GM19328 (cell line): ENCODE measurements around the gene GPR26.

Experiments
- ATAC-seq: cut with Tn5 transposase; IDR thresholded peaks from one replicate; pipeline ENCODE4 v1.9.1; 2021; ENCODE audit warnings: mild to moderate bottlenecking, moderate library complexity; ENCODE audit not compliant: unreplicated experiment

The GPR26 gene

DNA sequence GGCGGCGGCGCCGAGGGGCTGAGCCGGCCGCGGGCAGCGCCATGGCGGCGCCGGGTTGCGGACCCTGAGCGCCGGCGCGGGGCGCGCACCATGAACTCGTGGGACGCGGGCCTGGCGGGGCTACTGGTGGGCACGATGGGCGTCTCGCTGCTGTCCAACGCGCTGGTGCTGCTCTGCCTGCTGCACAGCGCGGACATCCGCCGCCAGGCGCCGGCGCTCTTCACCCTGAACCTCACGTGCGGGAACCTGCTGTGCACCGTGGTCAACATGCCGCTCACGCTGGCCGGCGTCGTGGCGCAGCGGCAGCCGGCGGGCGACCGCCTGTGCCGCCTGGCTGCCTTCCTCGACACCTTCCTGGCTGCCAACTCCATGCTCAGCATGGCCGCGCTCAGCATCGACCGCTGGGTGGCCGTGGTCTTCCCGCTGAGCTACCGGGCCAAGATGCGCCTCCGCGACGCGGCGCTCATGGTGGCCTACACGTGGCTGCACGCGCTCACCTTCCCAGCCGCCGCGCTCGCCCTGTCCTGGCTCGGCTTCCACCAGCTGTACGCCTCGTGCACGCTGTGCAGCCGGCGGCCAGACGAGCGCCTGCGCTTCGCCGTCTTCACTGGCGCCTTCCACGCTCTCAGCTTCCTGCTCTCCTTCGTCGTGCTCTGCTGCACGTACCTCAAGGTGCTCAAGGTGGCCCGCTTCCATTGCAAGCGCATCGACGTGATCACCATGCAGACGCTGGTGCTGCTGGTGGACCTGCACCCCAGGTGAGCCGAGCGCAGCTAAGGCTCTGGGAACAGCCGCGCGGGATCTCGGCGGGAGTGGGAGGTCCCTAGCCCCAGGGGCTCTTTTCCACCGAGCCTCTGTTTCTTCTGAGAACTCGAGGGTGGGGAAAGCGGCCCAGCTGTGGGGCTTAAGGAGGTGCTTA, at the start of gene GPR26:
Gene GPR26 (plus strand): TSS at position 38 of the 919 bp plus-strand sequence. CDS start 53 bp downstream, at position 91.
- ATAC-seq, result no peak

GRCh38 chr10:123618224-123618623, 47.9 kb upstream of the GPR26 start:
- ATAC-seq, result no peak

GRCh38 chr10:123619067-123619855, 46.9 kb upstream of the GPR26 start:
- ATAC-seq, result no peak

GRCh38 chr10:123620621-123621020, 45.5 kb upstream of the GPR26 start:
- ATAC-seq, result no peak

GRCh38 chr10:123621492-123621891, 44.7 kb upstream of the GPR26 start:
- ATAC-seq, result no peak

DNA sequence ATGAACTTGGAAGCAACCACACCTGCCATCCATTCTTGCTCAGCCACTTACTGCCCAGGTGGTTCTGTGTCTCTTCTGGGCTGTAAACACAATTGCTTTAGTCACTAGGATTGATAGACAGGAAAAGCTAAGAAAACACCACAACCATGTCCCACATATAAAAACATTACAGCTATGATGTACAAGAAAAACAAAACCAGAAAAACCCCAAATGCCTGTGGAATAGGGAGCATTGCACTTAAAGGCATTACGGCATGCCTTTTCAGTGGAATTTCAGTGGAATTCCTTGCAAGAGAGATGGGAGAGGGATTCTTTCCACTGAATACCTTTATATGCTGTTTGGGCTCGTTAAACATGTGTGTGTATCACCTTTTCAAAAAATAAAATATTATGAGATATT, 44.2 kb upstream of the GPR26 start:
- no peak for ATAC-seq

- ATAC-seq, result no peak
These were observed 43.8 kb upstream of the GPR26 start for GRCh38 chr10:123622381-123622780.

DNA sequence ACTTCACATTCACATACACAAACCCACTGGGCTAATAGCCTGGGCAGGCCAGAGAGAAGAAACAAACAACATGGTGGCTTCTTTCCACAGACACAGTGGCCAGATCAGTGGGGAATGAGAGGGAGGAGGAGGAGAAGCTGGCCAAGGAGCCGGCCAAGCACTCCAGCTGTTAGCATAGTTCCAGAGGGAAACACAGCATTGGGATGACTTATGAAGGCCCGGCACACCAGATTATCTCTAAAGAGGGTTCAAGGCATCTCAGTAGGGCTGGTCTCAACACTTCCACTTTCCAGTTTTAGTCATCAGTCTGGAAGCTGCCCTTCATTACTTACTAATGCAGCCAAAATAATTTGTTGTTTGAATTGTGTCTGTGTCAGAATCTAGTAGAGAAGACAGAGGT, 42.1 kb upstream of the GPR26 start:
- no peak for ATAC-seq

DNA sequence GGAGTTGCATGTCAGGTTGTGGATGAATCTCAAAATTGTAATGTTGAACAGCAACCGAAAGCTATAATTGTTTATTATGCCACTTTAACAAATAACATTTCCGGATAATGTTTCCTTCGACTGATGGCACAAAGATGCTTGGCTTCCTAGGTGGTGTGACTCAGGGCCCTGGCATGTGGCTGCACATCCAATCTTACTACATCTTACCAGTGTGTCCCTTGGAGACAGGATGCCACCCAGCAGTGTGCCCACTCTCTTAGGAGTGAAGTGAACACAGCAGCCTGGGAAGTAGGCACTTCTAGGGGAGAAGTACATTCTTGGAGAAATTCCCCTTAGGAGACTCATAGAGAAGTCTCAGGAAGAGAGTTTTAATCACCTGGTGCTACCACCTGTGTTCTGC, 33.0 kb upstream of the GPR26 start:
- ATAC-seq, result no peak

- no peak for ATAC-seq
These were observed 32.5 kb upstream of the GPR26 start for GRCh38 chr10:123633636-123634035.

- ATAC-seq, result no peak
These were observed 31.9 kb upstream of the GPR26 start for GRCh38 chr10:123634221-123634620.

- no peak for ATAC-seq
These were observed 31.0 kb upstream of the GPR26 start for GRCh38 chr10:123635131-123635530.

- ATAC-seq, result no peak
These were observed 30.4 kb upstream of the GPR26 start for GRCh38 chr10:123635745-123636144.

- no peak for ATAC-seq
These were observed 29.4 kb upstream of the GPR26 start for GRCh38 chr10:123636598-123637325.

- ATAC-seq, result no peak
These were observed 28.8 kb upstream of the GPR26 start for GRCh38 chr10:123637326-123637880.

- ATAC-seq, result no peak
These were observed 27.0 kb upstream of the GPR26 start for GRCh38 chr10:123639131-123639530.

DNA sequence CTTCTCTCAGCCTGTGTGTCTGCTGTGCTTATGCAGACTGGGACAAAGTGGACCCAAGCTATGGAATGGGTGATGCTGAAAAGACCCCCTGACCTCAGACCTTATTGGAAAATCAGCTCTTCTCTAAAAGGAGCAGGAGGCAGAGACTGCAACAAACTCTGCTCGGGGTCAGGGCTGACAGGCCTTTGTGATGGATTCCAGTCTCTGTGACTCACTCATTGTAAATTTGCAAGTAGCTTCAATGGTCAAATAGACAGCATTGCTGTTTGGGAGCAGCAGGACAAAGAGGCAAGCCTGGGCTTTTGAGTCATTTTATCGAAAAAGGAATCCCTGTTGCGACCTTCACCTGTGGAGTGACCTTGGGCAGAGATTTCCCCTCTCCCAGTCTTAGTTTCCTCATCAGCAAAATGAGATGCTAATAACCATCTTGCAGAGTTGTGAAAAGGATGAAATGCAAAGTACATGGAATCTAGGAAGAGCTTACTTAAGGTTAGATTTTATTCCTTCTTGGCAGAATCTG, 26.1 kb upstream of the GPR26 start:
- no peak for ATAC-seq

DNA sequence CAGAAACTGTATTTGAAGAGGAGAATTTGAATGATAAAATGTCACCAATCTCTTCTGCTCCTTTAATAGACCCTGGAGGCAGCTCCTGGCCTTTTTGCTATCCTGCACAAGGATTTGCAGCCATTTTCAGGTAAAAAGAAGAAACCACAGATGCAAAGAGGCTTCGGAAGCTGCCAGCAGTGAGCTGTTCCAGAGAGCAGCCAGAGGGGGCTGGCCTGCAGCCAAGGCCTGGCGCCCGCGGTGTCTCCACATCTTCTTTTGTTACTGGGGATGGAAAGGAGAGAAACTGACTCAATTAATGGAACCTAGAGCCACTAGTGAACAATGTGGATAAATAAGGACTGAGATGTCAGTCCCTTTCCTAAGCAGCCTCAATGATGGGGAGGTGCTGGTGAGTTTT, 23.9 kb upstream of the GPR26 start:
- no peak for ATAC-seq

GRCh38 chr10:123642697-123643096, 23.5 kb upstream of the GPR26 start:
- ATAC-seq, result no peak

- no peak for ATAC-seq
These were observed 22.8 kb upstream of the GPR26 start for GRCh38 chr10:123643315-123643714.

- ATAC-seq, result no peak
These were observed 21.1 kb upstream of the GPR26 start for GRCh38 chr10:123645016-123645415.
